HL-60/S4 treated with phorbol 12-myristate 13-acetate at 8.2 ng/mL for 4 days and 3 days (cell line): ENCODE data around the gene PLPPR5.

ENCODE experiments used
- in situ Hi-C: fragments of 300-500 bp; cut with MboI; formaldehyde crosslinking; loops from 2 replicates; pipeline ENCODE4 v1.15.0; 2022; ENCODE audit warnings: low sequenced_read_pairs

PLPPR5 gene

GRCh38 chr1:98969798-98970490, 34.7 kb downstream of the PLPPR5 start:
- in situ Hi-C loops: no loop called here

DNA sequence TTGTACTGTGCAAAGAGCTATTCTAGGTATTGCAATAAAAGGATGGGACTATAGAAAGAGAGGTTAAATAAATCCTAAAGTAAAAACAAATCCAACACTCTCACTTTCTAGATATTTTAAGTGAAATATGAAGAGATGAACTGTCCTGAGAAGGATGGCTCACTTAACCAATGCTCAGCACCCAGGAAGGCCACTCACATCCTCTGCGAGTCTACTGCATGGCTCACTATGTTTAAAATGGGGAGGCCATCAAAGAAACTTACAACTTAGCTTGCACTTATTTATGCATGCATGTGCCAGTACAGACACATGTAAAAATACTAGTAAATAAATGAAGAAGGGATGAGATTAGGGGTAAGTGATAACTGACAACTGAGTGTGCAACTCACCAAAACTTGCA, 37.5 kb downstream of the PLPPR5 start:
- in situ Hi-C loops: no loop called here

DNA sequence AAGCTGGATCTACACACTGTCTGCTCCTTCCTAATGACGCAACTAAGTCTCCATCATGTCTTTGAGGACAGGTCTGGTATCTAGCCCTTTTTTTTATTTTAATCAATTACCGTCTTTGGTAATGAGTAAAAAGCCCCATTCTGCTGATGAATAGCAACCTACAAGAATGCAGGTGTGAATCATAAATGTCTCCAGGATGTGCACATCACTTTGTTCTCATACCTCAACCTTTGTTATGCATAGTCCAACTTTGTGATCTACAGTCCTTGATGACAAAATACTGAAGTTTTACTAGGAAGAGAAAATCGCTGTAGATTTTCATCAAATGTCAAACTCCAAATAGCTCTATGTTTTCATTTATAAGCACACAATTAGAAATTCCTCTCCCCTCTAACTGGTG, 39.3 kb downstream of the PLPPR5 start:
- in situ Hi-C loops: no loop called here

DNA sequence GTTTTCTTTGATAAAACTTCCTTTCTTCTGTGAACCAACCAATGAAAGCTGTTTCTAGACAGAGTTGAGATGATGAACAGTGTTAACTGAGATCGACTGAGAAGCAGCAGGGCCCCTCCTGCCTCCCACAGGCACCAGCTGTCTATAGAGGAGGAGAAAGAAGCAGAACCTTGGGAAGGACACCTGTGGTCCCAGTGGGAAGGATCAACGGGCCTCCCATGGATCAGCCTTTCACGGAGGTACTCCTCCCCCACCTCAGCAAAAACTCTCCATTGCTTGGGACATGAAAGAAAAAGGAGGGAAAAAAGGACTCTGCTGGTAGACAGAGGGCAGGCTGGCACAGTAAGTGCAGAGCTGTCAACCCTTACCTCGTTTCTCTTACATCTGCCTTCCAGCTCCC, 40.5 kb downstream of the PLPPR5 start:
- in situ Hi-C loops: no loop called here

DNA sequence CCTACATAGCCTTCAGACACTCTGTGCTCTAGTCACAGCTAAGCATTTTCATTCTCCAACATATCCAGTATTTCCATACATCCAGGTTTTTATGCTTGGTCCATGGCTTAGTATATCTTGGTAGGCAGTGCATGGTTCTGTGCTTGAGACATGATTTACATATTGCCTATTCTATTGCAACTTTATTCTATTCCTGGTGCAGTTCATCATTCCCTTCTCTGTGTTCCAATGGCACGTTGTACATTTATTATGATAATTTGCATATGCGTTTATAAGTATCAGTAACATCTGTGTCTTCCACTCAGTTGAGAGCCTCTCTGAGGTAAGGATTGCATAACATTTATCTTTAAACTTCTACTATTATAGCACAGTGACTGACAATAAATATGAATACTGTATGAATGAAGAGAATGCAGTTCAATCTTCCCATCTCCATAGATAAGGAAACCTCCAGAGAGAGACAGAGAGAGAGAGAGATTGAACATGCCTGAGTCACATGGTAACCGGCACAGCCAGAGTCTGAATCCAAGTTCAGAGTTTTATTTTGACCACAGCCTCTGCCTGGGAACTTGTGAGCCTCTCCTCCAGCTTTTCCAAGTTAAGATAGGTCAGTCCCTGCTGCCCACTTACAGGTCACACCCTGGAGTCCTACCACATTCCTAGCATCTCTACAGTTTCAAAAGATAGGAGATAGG, 41.5 kb downstream of the PLPPR5 start:
- in situ Hi-C loops: no loop called here

DNA sequence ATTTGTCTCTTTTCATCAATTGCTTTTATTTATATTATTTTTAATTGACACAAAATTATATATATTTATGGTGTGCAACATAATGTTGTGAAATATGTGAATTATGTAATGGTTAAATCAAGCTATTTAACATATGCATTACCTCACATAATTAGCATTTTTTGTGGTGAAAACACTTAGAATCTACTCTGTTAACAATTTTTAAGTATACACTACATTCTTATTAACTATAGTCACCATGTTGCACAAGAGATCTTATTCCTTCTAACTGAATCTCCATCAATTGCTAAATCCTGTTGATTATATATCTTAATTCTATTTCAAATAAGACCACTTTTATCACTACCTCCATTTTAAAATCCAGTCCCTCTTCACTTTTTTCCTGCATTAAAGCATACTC, 42.5 kb downstream of the PLPPR5 start:
- in situ Hi-C loops: no loop called here

GRCh38 chr1:98949621-98950020, 55.0 kb downstream of the PLPPR5 start:
- in situ Hi-C loops: no loop called here

DNA sequence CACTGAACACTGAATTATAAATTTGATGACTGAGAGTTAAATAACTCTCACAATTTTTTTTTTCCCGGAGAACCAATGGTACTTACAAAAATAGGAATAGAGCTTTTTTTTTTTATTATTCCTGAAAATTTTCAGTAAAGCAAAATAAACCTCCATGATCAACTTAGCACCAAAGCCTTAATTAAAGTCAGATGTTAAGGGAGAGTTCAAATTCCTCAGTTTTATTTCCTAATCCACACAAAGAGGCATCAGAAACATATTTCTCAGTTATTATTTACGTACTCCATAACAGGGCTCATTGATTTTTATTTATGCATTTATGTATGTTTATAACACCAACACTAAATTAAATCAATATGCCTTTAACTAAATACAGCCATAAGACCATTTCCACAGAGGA, 55.5 kb downstream of the PLPPR5 start:
- in situ Hi-C loops: no loop called here

- in situ Hi-C loops: no loop called here
Observed at GRCh38 chr1:98947071-98947470, 57.6 kb downstream of the PLPPR5 start.

DNA sequence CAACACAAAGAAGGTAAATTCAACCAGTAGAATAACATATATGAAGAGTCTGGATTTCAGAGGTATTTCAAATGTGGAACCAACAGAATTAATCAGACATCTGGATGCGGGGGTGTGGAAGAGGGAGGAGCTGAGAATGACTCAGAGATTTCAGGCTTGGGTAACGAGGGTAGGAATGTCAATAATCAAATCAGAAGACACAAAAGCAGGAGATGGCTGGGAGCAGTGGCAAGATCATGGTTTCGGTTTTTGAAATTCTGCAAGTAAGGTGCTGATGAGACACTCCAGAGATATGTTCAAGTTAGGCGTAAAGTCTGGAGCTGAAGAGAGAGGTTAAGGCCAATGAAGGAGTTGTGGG, 64.0 kb downstream of the PLPPR5 start:
- in situ Hi-C loops: no loop called here

DNA sequence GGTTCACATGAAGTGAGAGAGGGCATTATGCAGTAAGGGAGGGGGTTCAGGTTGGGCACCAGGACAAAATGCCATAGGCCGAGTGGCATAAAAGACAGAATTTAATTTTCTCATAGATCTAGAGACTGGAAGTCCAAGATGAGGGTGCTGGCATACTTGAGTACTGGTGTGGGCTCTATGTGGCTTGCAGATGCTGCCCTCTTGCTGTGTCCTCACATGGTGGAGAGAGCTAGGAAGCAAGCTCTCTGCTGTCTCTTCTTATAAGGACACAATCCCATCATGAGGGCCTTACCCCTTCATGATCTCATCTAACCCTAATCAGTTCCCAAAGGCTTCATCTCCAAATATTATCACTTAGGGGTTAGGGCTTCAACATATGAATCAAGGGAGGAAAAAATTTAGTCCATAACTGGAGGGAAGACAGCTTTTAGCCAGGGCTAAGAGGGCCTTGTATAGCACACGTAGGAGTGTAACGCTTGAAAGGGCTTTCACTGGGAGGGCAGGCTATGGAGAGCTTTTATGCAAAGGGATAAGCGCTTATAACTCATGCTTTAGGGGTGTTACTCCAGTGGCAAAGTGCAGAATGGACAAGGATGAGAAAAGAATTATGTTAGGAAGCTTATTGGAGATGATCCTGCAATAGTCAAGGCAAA, 64.5 kb downstream of the PLPPR5 start:
- in situ Hi-C loops: no loop called here

- in situ Hi-C loops: no loop called here
Observed at GRCh38 chr1:98939471-98939870, 65.2 kb downstream of the PLPPR5 start.

GRCh38 chr1:98937347-98937746, 67.3 kb downstream of the PLPPR5 start:
- in situ Hi-C loops: no loop called here

DNA sequence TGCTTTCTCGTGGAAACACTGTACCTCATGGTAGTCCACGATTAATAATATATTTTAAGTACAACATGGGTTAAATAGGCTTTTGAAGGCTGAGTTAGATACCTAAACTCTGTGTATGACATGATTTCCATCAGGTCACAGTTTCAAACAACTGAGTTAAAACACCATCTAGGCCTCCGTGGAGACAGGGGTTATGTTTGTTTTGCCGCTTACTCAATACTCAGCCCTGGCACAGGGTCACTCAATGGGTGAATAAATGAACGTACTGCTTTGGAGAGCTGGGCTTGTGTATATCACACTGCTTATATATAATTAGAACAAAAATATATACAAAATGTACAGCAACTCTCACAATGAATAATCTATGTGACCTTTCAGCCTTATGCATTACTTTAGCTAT, 72.5 kb downstream of the PLPPR5 start:
- in situ Hi-C loops: no loop called here

DNA sequence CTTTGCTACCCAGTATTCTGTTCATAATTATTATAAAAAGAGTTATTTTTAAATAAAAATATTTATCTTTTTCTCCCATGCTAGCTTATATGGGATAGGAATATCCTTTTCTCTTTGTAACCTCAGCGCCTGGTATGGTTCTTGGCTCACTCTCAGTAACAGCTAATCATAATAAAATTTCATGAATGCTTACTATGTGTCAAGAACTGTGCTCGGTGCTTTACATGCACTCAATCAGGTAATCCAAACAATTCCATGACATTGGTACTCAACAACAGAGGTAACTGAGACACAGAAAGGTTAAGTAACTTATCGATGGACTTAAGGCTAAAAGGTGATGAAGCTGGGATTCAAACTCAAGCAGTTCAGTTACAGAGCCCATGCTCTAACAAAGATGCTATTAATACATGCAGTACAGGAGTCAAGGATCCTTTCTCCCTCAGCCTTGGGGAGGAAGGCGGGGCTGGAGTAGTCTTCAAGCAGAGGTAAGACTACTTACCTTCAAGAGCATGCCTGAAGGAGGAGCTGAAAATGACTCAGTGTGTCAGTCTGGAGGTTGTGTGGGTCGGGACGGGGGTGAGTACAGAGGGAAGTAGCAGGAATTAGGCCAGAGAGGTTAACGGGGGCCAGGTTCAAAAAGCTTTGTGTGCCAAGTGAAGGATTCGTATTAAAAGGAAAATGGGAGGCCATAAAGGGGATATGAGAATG, 73.4 kb downstream of the PLPPR5 start:
- in situ Hi-C loops: no loop called here

DNA sequence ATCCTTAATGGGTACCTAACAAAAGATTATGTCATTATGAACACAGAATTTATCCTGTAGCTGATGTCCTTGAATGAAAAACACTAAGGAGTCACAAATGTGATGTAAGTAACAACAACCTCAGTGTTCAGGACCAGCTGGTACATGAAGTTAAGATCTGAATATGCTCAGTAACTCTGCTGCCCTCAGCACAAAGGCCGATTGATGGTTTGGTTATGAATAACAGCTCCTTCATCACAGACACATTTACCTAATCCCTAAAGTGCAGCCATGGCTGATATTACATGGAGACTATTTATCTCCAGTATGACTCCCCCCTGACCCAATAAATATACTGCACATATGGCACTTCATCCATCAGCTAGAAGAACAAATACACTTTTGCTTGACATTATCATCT, 75.2 kb downstream of the PLPPR5 start:
- in situ Hi-C loops: no loop called here

- in situ Hi-C loops: no loop called here
Observed at GRCh38 chr1:98926597-98926996, 78.1 kb downstream of the PLPPR5 start.

DNA sequence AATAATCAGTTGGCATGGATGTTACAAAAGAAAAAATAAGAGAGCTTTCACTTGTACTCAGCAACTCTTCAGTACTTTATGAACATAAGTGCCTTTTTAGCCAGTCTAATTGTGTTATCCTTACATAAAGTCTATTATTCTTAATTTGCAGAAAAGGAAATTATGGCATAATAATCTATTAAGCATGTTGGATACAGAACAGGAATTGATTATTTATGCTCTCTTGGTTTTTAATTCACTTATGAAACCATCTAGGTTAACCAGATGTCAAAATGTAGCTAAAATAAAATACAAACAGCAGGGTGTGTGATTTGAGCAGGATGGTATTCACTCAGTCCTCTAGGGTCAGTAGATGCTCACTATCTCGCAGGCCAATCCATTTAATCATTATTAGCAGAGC, 79.7 kb downstream of the PLPPR5 start:
- in situ Hi-C loops: no loop called here

DNA sequence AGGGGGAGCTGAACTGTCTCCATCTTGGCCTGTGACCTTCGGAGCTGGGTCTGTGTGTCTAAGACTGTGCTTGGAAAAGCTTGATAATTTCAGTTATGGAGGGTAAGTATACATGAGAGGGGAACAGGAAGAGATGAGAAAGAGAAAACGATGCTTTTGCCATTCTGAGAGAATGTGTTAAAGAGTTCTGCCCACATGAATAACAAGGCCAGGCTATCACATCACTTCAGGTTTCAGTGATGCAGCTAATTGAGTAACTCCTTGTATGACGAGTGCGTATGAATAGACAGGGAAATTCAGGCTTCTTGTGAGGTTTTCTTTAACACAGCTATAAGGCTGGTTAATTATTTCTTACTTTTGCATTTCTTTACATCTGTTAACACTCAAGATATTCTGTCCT, 81.0 kb downstream of the PLPPR5 start:
- in situ Hi-C loops: no loop called here

DNA sequence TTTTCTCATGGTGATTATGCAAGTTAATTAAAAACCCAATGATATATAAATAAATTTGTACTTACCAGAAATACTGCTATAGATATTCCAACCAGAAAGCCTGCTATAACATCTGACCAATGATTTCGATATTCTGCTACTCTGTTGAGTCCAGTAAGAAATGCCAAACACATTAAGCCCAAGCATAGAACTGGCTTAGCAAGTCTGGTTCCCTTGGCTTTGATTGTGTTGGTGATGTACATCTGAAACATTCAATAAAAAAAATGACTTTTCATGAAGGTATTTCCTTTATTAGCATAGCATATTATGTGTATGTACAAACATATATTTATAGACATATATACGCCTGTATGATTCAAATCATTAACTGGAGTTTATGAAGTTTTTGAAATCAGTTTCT, 82.8 kb downstream of the PLPPR5 start:
- in situ Hi-C loops: no loop called here

GRCh38 chr1:98920441-98921110, 84.1 kb downstream of the PLPPR5 start:
- in situ Hi-C loops: no loop called here
